CD14-positive monocyte (primary cell): ENCODE data around the gene PARVG. TPM values are rescaled to one million over a fixed set of nuclear protein-coding genes. Genes with fewer than 3 reads are reported as not detected.

Experiments
- DNase-seq, 3 donors: peaks; one replicate each; pipeline ENCODE4 v3.0.0-alpha.2; 2011 to 2022
- H2AFZ ChIP-seq: 2 replicates; pipeline ENCODE4 v1.6.0; 2012; ENCODE audit warnings: mild to moderate bottlenecking, low read depth, low read length, inconsistent platforms; ENCODE audit not compliant: insufficient read depth, poor library complexity, severe bottlenecking
- H3K27ac ChIP-seq, 2 donors: 1 replicate in 1 of 2; 2 replicates in 1 of 2; pipeline ENCODE4 v1.5.1; 2012 to 2013; ENCODE audit warnings: low read length in 2 of 2, control low read depth in 1 of 2, inconsistent platforms in 1 of 2, low read depth in 1 of 2, mild to moderate bottlenecking in 1 of 2
- H3K27me3 ChIP-seq, 2 donors: one replicate each; pipeline versions ENCODE4 v1.6.0 to v1.6.1; 2011 to 2013; ENCODE audit warnings: low read length in 2 of 2; ENCODE audit not compliant: control insufficient read depth in 2 of 2, insufficient read depth in 2 of 2
- H3K36me3 ChIP-seq, 2 donors: replicated peaks in 1 of 2; 1 replicate in 1 of 2; 2 replicates in 1 of 2; pipeline versions ENCODE4 v1.5.1 to v1.6.1; 2012 to 2013; ENCODE audit warnings: low read length in 2 of 2, control low read depth in 1 of 2, inconsistent platforms in 1 of 2, mild to moderate bottlenecking in 1 of 2; ENCODE audit not compliant: insufficient read depth in 2 of 2, control insufficient read depth in 1 of 2
- H3K4me1 ChIP-seq, 2 donors: 1 replicate in 1 of 2; 2 replicates in 1 of 2; pipeline versions ENCODE4 v1.5.1 to v1.6.1; 2012 to 2013; ENCODE audit warnings: low read length in 2 of 2, control low read depth in 1 of 2, inconsistent platforms in 1 of 2, mild to moderate bottlenecking in 1 of 2, moderate library complexity in 1 of 2; ENCODE audit not compliant: insufficient read depth in 2 of 2, control insufficient read depth in 1 of 2
- H3K4me2 ChIP-seq: replicated peaks from 2 replicates; pipeline ENCODE3; 2012; ENCODE audit warnings: low read length, moderate library complexity, mild to moderate bottlenecking; ENCODE audit not compliant: poor library complexity, severe bottlenecking; ENCODE audit errors: extremely low read depth
- H3K4me3 ChIP-seq, 3 experiments: fragments of 200-600 bp in 1 of 3; sonication (generic) in 1 of 3; replicated peaks in 1 of 3; 1 replicate in 2 of 3; 2 replicates in 1 of 3; pipeline ENCODE4 v1.5.1; 2011 to 2013; ENCODE audit warnings: low read length in 3 of 3, mild to moderate bottlenecking in 3 of 3, control low read depth in 2 of 3, low read depth in 2 of 3, inconsistent platforms in 1 of 3, moderate library complexity in 1 of 3
- H3K79me2 ChIP-seq: 2 replicates; pipeline ENCODE4 v1.6.0; 2012; ENCODE audit warnings: mild to moderate bottlenecking, control low read depth, inconsistent platforms, low read length, moderate library complexity; ENCODE audit not compliant: insufficient read depth
- H3K9ac ChIP-seq: 2 replicates; pipeline ENCODE4 v1.6.0; 2017; ENCODE audit warnings: low read length, mild to moderate bottlenecking; ENCODE audit not compliant: insufficient read depth, poor library complexity, severe bottlenecking
- H3K9me3 ChIP-seq, 2 donors: replicated peaks in 1 of 2; 1 replicate in 1 of 2; 2 replicates in 1 of 2; pipeline versions ENCODE4 v1.5.1 to v1.6.1; 2012 to 2013; ENCODE audit warnings: low read length in 2 of 2, control low read depth in 1 of 2; ENCODE audit not compliant: control insufficient read depth in 1 of 2, insufficient read depth in 1 of 2
- H4K20me1 ChIP-seq: 2 replicates; pipeline ENCODE4 v1.6.0; 2012; ENCODE audit warnings: mild to moderate bottlenecking, low read length, control low read depth, moderate library complexity; ENCODE audit not compliant: insufficient read depth
- H3K27ac Mint-ChIP-seq, 7 donors: one replicate each; pipeline ENCODE4 v1.8.0; 2020; ENCODE audit warnings: mild to moderate bottlenecking in 7 of 7, mixed read lengths in 7 of 7, moderate library complexity in 6 of 7, inconsistent platforms in 2 of 7
- H3K27me3 Mint-ChIP-seq, 3 donors: one replicate each; pipeline ENCODE4 v1.8.0; 2021 to 2022; ENCODE audit warnings: low read depth in 3 of 3, mild to moderate bottlenecking in 3 of 3, mixed read lengths in 3 of 3, moderate library complexity in 3 of 3, inconsistent platforms in 1 of 3
- H3K36me3 Mint-ChIP-seq, 2 donors: one replicate each; pipeline ENCODE4 v1.8.0; 2020; ENCODE audit warnings: mixed read lengths in 2 of 2, inconsistent platforms in 1 of 2, mild to moderate bottlenecking in 1 of 2
- H3K4me1 Mint-ChIP-seq: one replicate; pipeline ENCODE4 v1.8.0; 2020; ENCODE audit warnings: mild to moderate bottlenecking, mixed read lengths
- H3K4me3 Mint-ChIP-seq, 2 donors: one replicate each; pipeline ENCODE4 v1.8.0; 2020; ENCODE audit warnings: mild to moderate bottlenecking in 2 of 2, mixed read lengths in 2 of 2, moderate library complexity in 1 of 2
- H3K9me3 Mint-ChIP-seq, 7 donors: one replicate each; pipeline ENCODE4 v1.8.0; 2020 to 2022; ENCODE audit warnings: mixed read lengths in 7 of 7, mild to moderate bottlenecking in 6 of 7, moderate library complexity in 6 of 7, inconsistent platforms in 2 of 7
- WGBS: methylation state at CpG from one replicate; pipeline ENCODE4 v1.1.5; 2013; ENCODE audit warnings: missing lambda C conversion rate; ENCODE audit not compliant: insufficient coverage; 5-methylcytosine and 5-hydroxymethylcytosine counted together
- intact Hi-C, 2 donors: fragments of 100-400 bp; cut with micrococcal nuclease; formaldehyde crosslinking; loops; one replicate each; pipeline versions ENCODE4 v1.15.0 to v1.15.1; 2023
- polyA minus RNA-seq: library from RNA; depleted of rRNA, polyadenylated mRNA; stranded (reverse); fragments of >200 nt; gene quantifications from 2 replicates; pipeline ENCODE4 v1.2.3, GENCODE V29; 2012
- polyA plus RNA-seq, 3 donors: library from polyadenylated mRNA; depleted of rRNA in 1 of 3; unstranded in 2 of 3; stranded (reverse) in 1 of 3; fragments of 300-500 nt in 2 of 3; fragments of >200 nt in 1 of 3; fragmentation: Illumina TruSeq in 2 of 3; gene quantifications; 1 replicate in 2 of 3; 2 replicates in 1 of 3; pipeline ENCODE4 v1.2.3, GENCODE V29; 2012 to 2021
- total RNA-seq, 12 experiments: library from RNA in 1 of 12; stranded (reverse) in 1 of 12; fragments of 120-200 nt in 1 of 12; gene quantifications; one replicate each; pipeline ENCODE4 v1.2.4 and lab custom pipeline; 2013 to 2026; ENCODE audit warnings: mixed read lengths in 6 of 12, inconsistent platforms in 1 of 12
- TF ChIP-seq, protein P1 (sequence below): fragments of 200-600 bp; IDR thresholded peaks from one replicate; pipeline ENCODE4 v1.8.0; 2022; ENCODE audit warnings: antibody characterized with exemption, mild to moderate bottlenecking

The PARVG gene, protein sequence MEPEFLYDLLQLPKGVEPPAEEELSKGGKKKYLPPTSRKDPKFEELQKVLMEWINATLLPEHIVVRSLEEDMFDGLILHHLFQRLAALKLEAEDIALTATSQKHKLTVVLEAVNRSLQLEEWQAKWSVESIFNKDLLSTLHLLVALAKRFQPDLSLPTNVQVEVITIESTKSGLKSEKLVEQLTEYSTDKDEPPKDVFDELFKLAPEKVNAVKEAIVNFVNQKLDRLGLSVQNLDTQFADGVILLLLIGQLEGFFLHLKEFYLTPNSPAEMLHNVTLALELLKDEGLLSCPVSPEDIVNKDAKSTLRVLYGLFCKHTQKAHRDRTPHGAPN
- 301 TPM for total RNA-seq (2013)
- polyA plus RNA-seq (100 to 1,000 TPM; 169 to 577 (median 190) TPM), polyA minus RNA-seq (166 and 217 TPM in 2 replicates), total RNA-seq (lab: John Stamatoyannopoulos, UW) (24.4 to 193 (median 157) reads per million in 11 experiments)

- Histone ChIP-seq H3K4me3 (peak within 1 kb of the TSS; percentile 56 to 90 (median 86)), H3K27me3 (no peaks in the 10 kb centered on the region), H4K20me1 (peaks cover 24% of the 10 kb centered on the region), H3K4me1 (peaks cover 32 to 44% of the 10 kb centered on the region in 2 donors), H3K9ac (peak within 1 kb of the TSS; percentile 95), H3K27ac (peak within 1 kb of the TSS; percentile 93 to 97), H3K79me2 (peaks cover 61% of the 10 kb centered on the region), H3K36me3 (peaks cover 19 to 24% of the 10 kb centered on the region in 2 donors), H3K9me3 (no peaks in the 10 kb centered on the region), H2AFZ (peak within 1 kb of the TSS; percentile 82), H3K4me2 (peak within 1 kb of the TSS; percentile 97)
- intact Hi-C loops: loop anchor here (5.0 to 10.0 kb wide), 3 partner anchors 113 to 444 kb away; partner anchors contain the start of gene RTL6 (in 1 of the 2)
- peaks cover 35% of the 10 kb centered on the region for H3K4me1 Mint-ChIP-seq
- TF ChIP-seq, protein P1, sequence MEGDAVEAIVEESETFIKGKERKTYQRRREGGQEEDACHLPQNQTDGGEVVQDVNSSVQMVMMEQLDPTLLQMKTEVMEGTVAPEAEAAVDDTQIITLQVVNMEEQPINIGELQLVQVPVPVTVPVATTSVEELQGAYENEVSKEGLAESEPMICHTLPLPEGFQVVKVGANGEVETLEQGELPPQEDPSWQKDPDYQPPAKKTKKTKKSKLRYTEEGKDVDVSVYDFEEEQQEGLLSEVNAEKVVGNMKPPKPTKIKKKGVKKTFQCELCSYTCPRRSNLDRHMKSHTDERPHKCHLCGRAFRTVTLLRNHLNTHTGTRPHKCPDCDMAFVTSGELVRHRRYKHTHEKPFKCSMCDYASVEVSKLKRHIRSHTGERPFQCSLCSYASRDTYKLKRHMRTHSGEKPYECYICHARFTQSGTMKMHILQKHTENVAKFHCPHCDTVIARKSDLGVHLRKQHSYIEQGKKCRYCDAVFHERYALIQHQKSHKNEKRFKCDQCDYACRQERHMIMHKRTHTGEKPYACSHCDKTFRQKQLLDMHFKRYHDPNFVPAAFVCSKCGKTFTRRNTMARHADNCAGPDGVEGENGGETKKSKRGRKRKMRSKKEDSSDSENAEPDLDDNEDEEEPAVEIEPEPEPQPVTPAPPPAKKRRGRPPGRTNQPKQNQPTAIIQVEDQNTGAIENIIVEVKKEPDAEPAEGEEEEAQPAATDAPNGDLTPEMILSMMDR: no peak
- DNase-seq: peak; percentile 47 to 62 (median 54)
- WGBS: 8% methylated on average over 5 of the region's 5 CpGs
- no peaks in the 10 kb centered on the region for H3K9me3 Mint-ChIP-seq
- H3K27me3 Mint-ChIP-seq: no peaks in the 10 kb centered on the region
- peak within 1 kb of the TSS; percentile 90 to 95 for H3K4me3 Mint-ChIP-seq
- peak within 1 kb of the TSS; percentile 96 to 100 (median 98) for H3K27ac Mint-ChIP-seq
- H3K36me3 Mint-ChIP-seq: peaks cover 23 to 27% of the 10 kb centered on the region in 2 donors
Observed at GRCh38 chr22:44180706-44181032, at the start of gene PARVG. Gene PARVG, plus strand, starts transcription at chr22:44180925. Its CDS starts 2,405 bp downstream, at chr22:44183330.

- Mint-ChIP-seq H3K4me1 (peaks cover 32% of the 10 kb centered on the region), H3K27ac (peak overlapping the region in 1 of 7 donors; percentile 42), H3K4me3 (no peak overlapping the region), H3K36me3 (peaks cover 58% of the 10 kb centered on the region in 2 donors), H3K27me3 (peaks cover 0 to 5% (median 2%) of the 10 kb centered on the region in 3 donors), H3K9me3 (peaks cover 11 to 21% (median 14%) of the 10 kb centered on the region in 7 donors)
- Histone ChIP-seq H3K9me3 (peaks cover 15% of the 10 kb centered on the region in 2 donors), H3K9ac (no peak overlapping the region), H3K27ac (no peak overlapping the region), H3K36me3 (peaks cover 45 to 57% of the 10 kb centered on the region in 2 donors), H4K20me1 (no peaks in the 10 kb centered on the region), H2AFZ (no peak overlapping the region), H3K4me1 (peaks cover 20 to 23% of the 10 kb centered on the region in 2 donors), H3K79me2 (no peaks in the 10 kb centered on the region), H3K4me2 (no peak overlapping the region), H3K4me3 (no peak overlapping the region), H3K27me3 (no peaks in the 10 kb centered on the region)
- DNase-seq: no peak
- intact Hi-C loops: no loop called here
- TF ChIP-seq, protein P1: no peak
- WGBS: 97% methylated on average over 8 of the region's 12 CpGs
Observed at GRCh38 chr22:44131412-44131811, 49.3 kb upstream of the PARVG start.
